ENCODE results near the gene PLXNA4.

The PLXNA4 gene

GRCh38 chr7:132296820-132297219 is 279.4 kb downstream of the PLXNA4 start:
- no peak for DNase-seq

GRCh38 chr7:132295175-132295574 is 281.1 kb downstream of the PLXNA4 start:
- DNase-seq: no peak

GRCh38 chr7:132292803-132293202 is 283.5 kb downstream of the PLXNA4 start:
- DNase-seq: no peak

- no peak for DNase-seq
Observed at GRCh38 chr7:132291481-132291880, 284.8 kb downstream of the PLXNA4 start.

- no peak for DNase-seq
Observed at GRCh38 chr7:132290021-132290420, 286.2 kb downstream of the PLXNA4 start.

GRCh38 chr7:132286836-132287235 is 289.4 kb downstream of the PLXNA4 start:
- DNase-seq: no peak

GRCh38 chr7:132280335-132280734 is 295.9 kb downstream of the PLXNA4 start:
- no peak for DNase-seq

- no peak for DNase-seq
Observed at GRCh38 chr7:132279718-132280117, 296.6 kb downstream of the PLXNA4 start.

GRCh38 chr7:132276976-132277725 is 299.1 kb downstream of the PLXNA4 start:
- no peak for DNase-seq

GRCh38 chr7:132276234-132276630 is 300.0 kb downstream of the PLXNA4 start:
- DNase-seq: no peak

- no peak for DNase-seq
Observed at GRCh38 chr7:132275416-132276233, 300.6 kb downstream of the PLXNA4 start.

- no peak for DNase-seq
Observed at GRCh38 chr7:132272763-132273371, 303.4 kb downstream of the PLXNA4 start.

GRCh38 chr7:132270517-132270916 is 305.8 kb downstream of the PLXNA4 start:
- DNase-seq: no peak

- no peak for DNase-seq
Observed at GRCh38 chr7:132269718-132270117, 306.6 kb downstream of the PLXNA4 start.

- DNase-seq: no peak
Observed at GRCh38 chr7:132263151-132263550, 313.1 kb downstream of the PLXNA4 start.

- no peak for DNase-seq
Observed at GRCh38 chr7:132262160-132262470, 314.2 kb downstream of the PLXNA4 start.

- no peak for DNase-seq
Observed at GRCh38 chr7:132261327-132262159, 314.7 kb downstream of the PLXNA4 start.

- DNase-seq: no peak
Observed at GRCh38 chr7:132258231-132258630, 318.0 kb downstream of the PLXNA4 start.

- no peak for DNase-seq
Observed at GRCh38 chr7:132257253-132257652, 319.0 kb downstream of the PLXNA4 start.

GRCh38 chr7:132256721-132257212 is 319.5 kb downstream of the PLXNA4 start:
- no peak for DNase-seq

GRCh38 chr7:132255898-132256297 is 320.4 kb downstream of the PLXNA4 start:
- no peak for DNase-seq

GRCh38 chr7:132255115-132255797 is 321.0 kb downstream of the PLXNA4 start:
- no peak for DNase-seq
